ENCODE measurements around the gene CATSPERD. TPM values are rescaled to one million over a fixed set of nuclear protein-coding genes. Genes with fewer than 3 reads are reported as not detected.
A peak's percentile ranks its signal among the peaks of the same experiment; 100 is the strongest.

The CATSPERD gene
- total RNA-seq, 1 donor from 2014 or later = not detected

- Mint-ChIP-seq H3K9me3 (ENCODE audit: unreplicated experiment) (no peaks in the 10 kb centered on the region), H3K4me1 (ENCODE audit: low read depth, unreplicated experiment) (no peaks in the 10 kb centered on the region), H3K36me3 (ENCODE audit: low read depth, unreplicated experiment) (no peaks in the 10 kb centered on the region), H3K27ac (ENCODE audit: unreplicated experiment) (no peak overlapping the region), H3K27me3 (ENCODE audit: low read depth, unreplicated experiment) (peaks cover 19% of the 10 kb centered on the region), H3K4me3 (ENCODE audit: unreplicated experiment) (no peak overlapping the region)
- Histone ChIP-seq H4K20me1 (ENCODE audit: insufficient read depth, low read length) (no peaks in the 10 kb centered on the region), H3K4me3 (ENCODE audit: insufficient read depth, low read depth, low read length) (no peak overlapping the region), H2AFZ (ENCODE audit: low read depth, low read length) (no peak overlapping the region), H3K9ac (ENCODE audit: low read length) (no peak overlapping the region), H3K27me3 (ENCODE audit: insufficient read depth, low read length) (peaks cover 10% of the 10 kb centered on the region), H3K27ac (ENCODE audit: low read depth, low read length) (no peak overlapping the region), H3K36me3 (ENCODE audit: insufficient read depth, low read length) (no peaks in the 10 kb centered on the region), H3K4me2 (ENCODE audit: low read length) (no peak overlapping the region), H3K4me1 (ENCODE audit: insufficient read depth, low read length) (no peaks in the 10 kb centered on the region), H3K79me2 (ENCODE audit: insufficient read depth, low read length) (no peaks in the 10 kb centered on the region), H3K9me3 (ENCODE audit: insufficient read depth, low read depth, low read length) (no peaks in the 10 kb centered on the region)
- FAIRE-seq (no peak), DNase-seq (ENCODE audit: low read depth) (no peak)
- no peak for TF ChIP-seq CTCF (IDR thresholded peaks at IDR 0.05; ENCODE audit: insufficient read depth, low read depth, low read length)
- TF ChIP-seq EZH2 (IDR thresholded peaks at IDR 0.05; ENCODE audit: insufficient read depth, low read length) = no peak
Measured at GRCh38 chr19:5811117-5811516, 90.7 kb downstream of the CATSPERD start.

- Histone ChIP-seq H2AFZ (ENCODE audit: low read depth, low read length) (no peak overlapping the region), H3K36me3 (ENCODE audit: insufficient read depth, low read length) (no peaks in the 10 kb centered on the region), H3K4me2 (ENCODE audit: low read length) (no peak overlapping the region), H4K20me1 (ENCODE audit: insufficient read depth, low read length) (no peaks in the 10 kb centered on the region), H3K9ac (ENCODE audit: low read length) (no peak overlapping the region), H3K79me2 (ENCODE audit: insufficient read depth, low read length) (no peaks in the 10 kb centered on the region), H3K27ac (ENCODE audit: low read depth, low read length) (no peak overlapping the region), H3K4me1 (ENCODE audit: insufficient read depth, low read length) (no peaks in the 10 kb centered on the region), H3K4me3 (ENCODE audit: insufficient read depth, low read depth, low read length) (no peak overlapping the region), H3K27me3 (ENCODE audit: insufficient read depth, low read length) (peaks cover 8% of the 10 kb centered on the region), H3K9me3 (ENCODE audit: insufficient read depth, low read depth, low read length) (no peaks in the 10 kb centered on the region)
- H3K4me1 Mint-ChIP-seq (ENCODE audit: low read depth, unreplicated experiment) = no peaks in the 10 kb centered on the region
- peaks cover 3% of the 10 kb centered on the region for H3K9me3 Mint-ChIP-seq (ENCODE audit: unreplicated experiment)
- TF ChIP-seq CTCF (IDR thresholded peaks at IDR 0.05; ENCODE audit: insufficient read depth, low read depth, low read length) = no peak
- no peak for TF ChIP-seq EZH2 (IDR thresholded peaks at IDR 0.05; ENCODE audit: insufficient read depth, low read length)
- peaks cover 17% of the 10 kb centered on the region for H3K27me3 Mint-ChIP-seq (ENCODE audit: low read depth, unreplicated experiment)
- H3K4me3 Mint-ChIP-seq (ENCODE audit: unreplicated experiment) = no peak overlapping the region
- H3K27ac Mint-ChIP-seq (ENCODE audit: unreplicated experiment) = peak overlapping the region; percentile 62
- DNase-seq (ENCODE audit: low read depth) = no peak
- H3K36me3 Mint-ChIP-seq (ENCODE audit: low read depth, unreplicated experiment) = no peaks in the 10 kb centered on the region
- no peak for FAIRE-seq
Measured at GRCh38 chr19:5814123-5814851, 93.8 kb downstream of the CATSPERD start.

GRCh38 chr19:5814852-5815246, 94.4 kb downstream of the CATSPERD start:
- H3K4me3 Mint-ChIP-seq (ENCODE audit: unreplicated experiment) = no peak overlapping the region

More at GRCh38 chr19:5814852-5815246, 94.4 kb downstream of the CATSPERD start:
- H3K4me1 Mint-ChIP-seq (ENCODE audit: low read depth, unreplicated experiment) = no peaks in the 10 kb centered on the region
- Histone ChIP-seq H3K27me3 (ENCODE audit: insufficient read depth, low read length) (peaks cover 8% of the 10 kb centered on the region), H3K4me1 (ENCODE audit: insufficient read depth, low read length) (no peaks in the 10 kb centered on the region), H3K9me3 (ENCODE audit: insufficient read depth, low read depth, low read length) (no peaks in the 10 kb centered on the region), H2AFZ (ENCODE audit: low read depth, low read length) (no peak overlapping the region), H3K36me3 (ENCODE audit: insufficient read depth, low read length) (no peaks in the 10 kb centered on the region), H3K4me3 (ENCODE audit: insufficient read depth, low read depth, low read length) (no peak overlapping the region), H3K27ac (ENCODE audit: low read depth, low read length) (no peak overlapping the region), H3K79me2 (ENCODE audit: insufficient read depth, low read length) (no peaks in the 10 kb centered on the region), H3K4me2 (ENCODE audit: low read length) (no peak overlapping the region), H4K20me1 (ENCODE audit: insufficient read depth, low read length) (no peaks in the 10 kb centered on the region), H3K9ac (ENCODE audit: low read length) (no peak overlapping the region)
- H3K9me3 Mint-ChIP-seq (ENCODE audit: unreplicated experiment) = peaks cover 3% of the 10 kb centered on the region
- DNase-seq (ENCODE audit: low read depth) (no peak), FAIRE-seq (no peak)
- no peak overlapping the region for H3K27ac Mint-ChIP-seq (ENCODE audit: unreplicated experiment)
- peaks cover 17% of the 10 kb centered on the region for H3K27me3 Mint-ChIP-seq (ENCODE audit: low read depth, unreplicated experiment)
- TF ChIP-seq CTCF (IDR thresholded peaks at IDR 0.05; ENCODE audit: insufficient read depth, low read depth, low read length) (no peak), EZH2 (IDR thresholded peaks at IDR 0.05; ENCODE audit: insufficient read depth, low read length) (no peak)
- H3K36me3 Mint-ChIP-seq (ENCODE audit: low read depth, unreplicated experiment) = no peaks in the 10 kb centered on the region
